ENCODE results near the gene KMT2C.
A peak's percentile ranks its signal among the peaks of the same experiment; 100 is the strongest.
"Not testable (repeated sequence)": the region's sequence is repeated elsewhere in the genome, so short reads cannot be mapped to it uniquely, and the experiment has no call there.

Gene KMT2C

GRCh38 chr7:152435384-152436110, at the start of gene KMT2C:
Gene KMT2C (minus strand): TSS chr7:152436003. CDS start chr7:152435786, 217 bp downstream.
- no peak for FAIRE-seq

- FAIRE-seq, result no peak
These were observed 45.3 kb upstream of the KMT2C start for GRCh38 chr7:152481082-152481481.

- FAIRE-seq, result no peak
These were observed 44.9 kb upstream of the KMT2C start for GRCh38 chr7:152480664-152481063.

GRCh38 chr7:152479595-152479994, 43.8 kb upstream of the KMT2C start:
- FAIRE-seq, result no peak

GRCh38 chr7:152478140-152478539, 42.3 kb upstream of the KMT2C start:
- FAIRE-seq, result no peak

- no peak for FAIRE-seq
These were observed 41.3 kb upstream of the KMT2C start for GRCh38 chr7:152477079-152477478.

- FAIRE-seq, result no peak
These were observed 40.7 kb upstream of the KMT2C start for GRCh38 chr7:152476551-152476950.

GRCh38 chr7:152471023-152471620, 35.3 kb upstream of the KMT2C start:
- FAIRE-seq, result not testable (repeated sequence)

GRCh38 chr7:152470251-152471022, 34.6 kb upstream of the KMT2C start:
- FAIRE-seq, result not testable (repeated sequence)

GRCh38 chr7:152469576-152469975, 33.8 kb upstream of the KMT2C start:
- not testable (repeated sequence) for FAIRE-seq

- no peak for FAIRE-seq
These were observed 31.4 kb upstream of the KMT2C start for GRCh38 chr7:152467225-152467624.

GRCh38 chr7:152465119-152465387, 29.2 kb upstream of the KMT2C start:
- no peak for FAIRE-seq

GRCh38 chr7:152464312-152465118, 28.7 kb upstream of the KMT2C start:
- no peak for FAIRE-seq

- FAIRE-seq, result peak; percentile 78
These were observed 28.0 kb upstream of the KMT2C start for GRCh38 chr7:152463709-152464311.

- FAIRE-seq, result no peak
These were observed 27.3 kb upstream of the KMT2C start for GRCh38 chr7:152462995-152463708.

- no peak for FAIRE-seq
These were observed 24.0 kb upstream of the KMT2C start for GRCh38 chr7:152459724-152460251.

- no peak for FAIRE-seq
These were observed 15.6 kb upstream of the KMT2C start for GRCh38 chr7:152451356-152451755.

- not testable (repeated sequence) for FAIRE-seq
These were observed 9.7 kb upstream of the KMT2C start for GRCh38 chr7:152445386-152446008.

- FAIRE-seq, result no peak
These were observed 7.8 kb upstream of the KMT2C start for GRCh38 chr7:152443586-152443985.

- FAIRE-seq, result no peak
These were observed 6.6 kb upstream of the KMT2C start for GRCh38 chr7:152442330-152442835.

- FAIRE-seq, result not testable (repeated sequence)
These were observed 6.0 kb upstream of the KMT2C start for GRCh38 chr7:152441810-152442209.

Measured in A204.1 (cell line).